ENCODE results near the gene TLX2.
"Not testable (repeated sequence)": the region's sequence is repeated elsewhere in the genome, so short reads cannot be mapped to it uniquely, and the experiment has no call there.

TLX2 gene

GRCh38 chr2:74552914-74553811 lies 38.9 kb downstream of the TLX2 start:
- Mint-ChIP-seq H3K36me3 (no peaks in the 10 kb centered on the region), H3K9me3 (no peaks in the 10 kb centered on the region), H3K4me1 (peaks cover 13% of the 10 kb centered on the region), H3K27ac (peak overlapping the region; percentile 43), H3K27me3 (peaks cover 23% of the 10 kb centered on the region), H3K4me3 (peak overlapping the region; percentile 67)

- H3K27ac Mint-ChIP-seq: peak within 1 kb of the TSS; percentile 88
- H3K36me3 Mint-ChIP-seq: no peaks in the 10 kb centered on the region
- peaks cover 19% of the 10 kb centered on the region for H3K27me3 Mint-ChIP-seq
- peak within 1 kb of the TSS; percentile 95 for H3K4me3 Mint-ChIP-seq
- H3K4me1 Mint-ChIP-seq: peaks cover 9% of the 10 kb centered on the region
- H3K9me3 Mint-ChIP-seq: no peaks in the 10 kb centered on the region
These were observed 39.9 kb downstream of the TLX2 start, which contains the start of the genes DOK1 and LOXL3 for GRCh38 chr2:74553892-74554819. TSS of gene DOK1 (plus strand) at chr2:74554720. CDS start at chr2:74554755, 35 bp downstream. TSS of gene LOXL3 (minus strand) at chr2:74553942. CDS start at chr2:74552634, 1,308 bp downstream.

GRCh38 chr2:74554820-74555531 lies 40.7 kb downstream of the TLX2 start:
- H3K27ac Mint-ChIP-seq: peak overlapping the region; percentile 88
- peaks cover 9% of the 10 kb centered on the region for H3K4me1 Mint-ChIP-seq
- no peaks in the 10 kb centered on the region for H3K36me3 Mint-ChIP-seq
- H3K4me3 Mint-ChIP-seq: peak overlapping the region; percentile 95
- H3K27me3 Mint-ChIP-seq: peaks cover 14% of the 10 kb centered on the region
- no peaks in the 10 kb centered on the region for H3K9me3 Mint-ChIP-seq

GRCh38 chr2:74555610-74556103 lies 41.4 kb downstream of the TLX2 start:
- Mint-ChIP-seq H3K4me1 (peaks cover 9% of the 10 kb centered on the region), H3K36me3 (no peaks in the 10 kb centered on the region), H3K27ac (peak overlapping the region; percentile 88), H3K27me3 (peaks cover 9% of the 10 kb centered on the region), H3K9me3 (no peaks in the 10 kb centered on the region), H3K4me3 (peak overlapping the region; percentile 95)

- Mint-ChIP-seq H3K4me1 (peaks cover 9% of the 10 kb centered on the region), H3K36me3 (no peaks in the 10 kb centered on the region), H3K9me3 (no peaks in the 10 kb centered on the region), H3K27me3 (peaks cover 8% of the 10 kb centered on the region), H3K27ac (peak overlapping the region; percentile 84), H3K4me3 (peak overlapping the region; percentile 58)
These were observed 41.9 kb downstream of the TLX2 start for GRCh38 chr2:74556159-74556558.

GRCh38 chr2:74556831-74557370 lies 42.7 kb downstream of the TLX2 start:
- peak overlapping the region; percentile 47 for H3K4me3 Mint-ChIP-seq
- H3K9me3 Mint-ChIP-seq: no peaks in the 10 kb centered on the region
- H3K4me1 Mint-ChIP-seq: peaks cover 9% of the 10 kb centered on the region
- no peak overlapping the region for H3K27ac Mint-ChIP-seq
- no peaks in the 10 kb centered on the region for H3K36me3 Mint-ChIP-seq
- peaks cover 1% of the 10 kb centered on the region for H3K27me3 Mint-ChIP-seq

- peaks cover 9% of the 10 kb centered on the region for H3K4me1 Mint-ChIP-seq
- H3K27me3 Mint-ChIP-seq: peaks cover 3% of the 10 kb centered on the region
- H3K9me3 Mint-ChIP-seq: no peaks in the 10 kb centered on the region
- H3K36me3 Mint-ChIP-seq: no peaks in the 10 kb centered on the region
- no peak overlapping the region for H3K27ac Mint-ChIP-seq
- no peak overlapping the region for H3K4me3 Mint-ChIP-seq
These were observed 44.3 kb downstream of the TLX2 start for GRCh38 chr2:74558284-74559230.

- Mint-ChIP-seq H3K27me3 (peaks cover 3% of the 10 kb centered on the region), H3K27ac (no peak overlapping the region), H3K36me3 (no peaks in the 10 kb centered on the region), H3K4me1 (peaks cover 9% of the 10 kb centered on the region), H3K4me3 (no peak overlapping the region), H3K9me3 (no peaks in the 10 kb centered on the region)
These were observed 45.7 kb downstream of the TLX2 start for GRCh38 chr2:74559912-74560311.

- H3K27ac Mint-ChIP-seq: no peak overlapping the region
- H3K4me3 Mint-ChIP-seq: no peak overlapping the region
- peaks cover 4% of the 10 kb centered on the region for H3K4me1 Mint-ChIP-seq
- no peaks in the 10 kb centered on the region for H3K36me3 Mint-ChIP-seq
- peaks cover 3% of the 10 kb centered on the region for H3K27me3 Mint-ChIP-seq
- no peaks in the 10 kb centered on the region for H3K9me3 Mint-ChIP-seq
These were observed 46.3 kb downstream of the TLX2 start for GRCh38 chr2:74560591-74560990.

- not testable (repeated sequence) for H3K36me3 Mint-ChIP-seq, H3K4me1 Mint-ChIP-seq
These were observed 46.8 kb downstream of the TLX2 start for GRCh38 chr2:74561022-74561421.

GRCh38 chr2:74562126-74562775 lies 48.0 kb downstream of the TLX2 start:
- no peaks in the 10 kb centered on the region for H3K9me3 Mint-ChIP-seq
- no peak overlapping the region for H3K27ac Mint-ChIP-seq
- H3K27me3 Mint-ChIP-seq: peaks cover 3% of the 10 kb centered on the region
- H3K36me3 Mint-ChIP-seq: no peaks in the 10 kb centered on the region
- peaks cover 8% of the 10 kb centered on the region for H3K4me1 Mint-ChIP-seq
- H3K4me3 Mint-ChIP-seq: no peak overlapping the region

More at GRCh38 chr2:74561022-74561421, 46.8 kb downstream of the TLX2 start:
- H3K9me3 Mint-ChIP-seq, H3K27ac Mint-ChIP-seq, H3K4me3 Mint-ChIP-seq, H3K27me3 Mint-ChIP-seq: not testable (repeated sequence)

GRCh38 chr2:74564222-74564621 lies 50.0 kb downstream of the TLX2 start:
- H3K27me3 Mint-ChIP-seq: peaks cover 5% of the 10 kb centered on the region
- H3K4me1 Mint-ChIP-seq: peaks cover 8% of the 10 kb centered on the region
- H3K9me3 Mint-ChIP-seq: no peaks in the 10 kb centered on the region
- no peak overlapping the region for H3K27ac Mint-ChIP-seq
- H3K4me3 Mint-ChIP-seq: no peak overlapping the region
- H3K36me3 Mint-ChIP-seq: no peaks in the 10 kb centered on the region

- peaks cover 8% of the 10 kb centered on the region for H3K4me1 Mint-ChIP-seq
- peak overlapping the region; percentile 31 for H3K4me3 Mint-ChIP-seq
- peak overlapping the region; percentile 77 for H3K27ac Mint-ChIP-seq
- H3K27me3 Mint-ChIP-seq: peaks cover 4% of the 10 kb centered on the region
- H3K36me3 Mint-ChIP-seq: no peaks in the 10 kb centered on the region
- no peaks in the 10 kb centered on the region for H3K9me3 Mint-ChIP-seq
These were observed 52.0 kb downstream of the TLX2 start for GRCh38 chr2:74566076-74566753.

All from activated naive CD4-positive, alpha-beta T cell treated with anti-CD3 and anti-CD28 coated beads, Interleukin-2, amount 50 U/mL, for 24 hours (primary cell).